Gastrocnemius medialis (tissue), 4 donors: ENCODE data around the gene NUDT9. TPM values are rescaled to one million over a fixed set of nuclear protein-coding genes. Genes with fewer than 3 reads are reported as not detected.

Experiments used
- ATAC-seq, 2 donors: fragments of 150-250 bp; one replicate each; pipeline ENCODE4 v1.9.1; 2016
- DNase-seq, 2 donors: peaks; one replicate each; pipeline ENCODE4 v3.0.0-alpha.2; 2019
- H3K27ac ChIP-seq, 4 donors: fragments of 200-600 bp; sonication (generic); 1 replicate in 1 of 4; 2 replicates in 3 of 4; pipeline ENCODE4 v1.5.1; 2016 to 2018; ENCODE audit warnings: mild to moderate bottlenecking in 2 of 4, moderate library complexity in 1 of 4
- H3K27me3 ChIP-seq, 3 donors: fragments of 200-600 bp; sonication (generic) in 2 of 3; 1 replicate in 1 of 3; 2 replicates in 2 of 3; pipeline versions ENCODE4 v1.5.1 to v1.6.0; 2016 to 2019; ENCODE audit warnings: mild to moderate bottlenecking in 1 of 3, moderate library complexity in 1 of 3
- H3K36me3 ChIP-seq, 2 donors: fragments of 200-600 bp; sonication (generic) in 1 of 2; one replicate each; pipeline ENCODE4 v1.5.1; 2017 to 2018
- H3K4me1 ChIP-seq, 2 donors: fragments of 200-600 bp; sonication (generic) in 1 of 2; one replicate each; pipeline ENCODE4 v1.5.1; 2016 to 2017; ENCODE audit warnings: mild to moderate bottlenecking in 2 of 2
- H3K4me3 ChIP-seq, 4 donors: fragments of 200-600 bp; sonication (generic) in 3 of 4; 1 replicate in 1 of 4; 2 replicates in 3 of 4; pipeline ENCODE4 v1.5.1; 2016 to 2019; ENCODE audit warnings: mild to moderate bottlenecking in 2 of 4
- H3K9me3 ChIP-seq, 3 donors: fragments of 200-600 bp; sonication (generic) in 2 of 3; 1 replicate in 1 of 3; 2 replicates in 2 of 3; pipeline ENCODE4 v1.5.1; 2016 to 2019
- CTCF ChIP-seq, 5 experiments: fragments of 450-650 bp in 3 of 5; fragments of 200-600 bp in 2 of 5; sonication (generic) in 2 of 5; IDR thresholded peaks in 4 of 5; conservative IDR thresholded peaks in 1 of 5; 1 replicate in 4 of 5; 2 replicates in 1 of 5; pipeline ENCODE4 v1.5.1; 2016 to 2019; ENCODE audit warnings: antibody characterized with exemption in 5 of 5, mild to moderate bottlenecking in 3 of 5, moderate library complexity in 3 of 5
- POLR2A ChIP-seq, 2 donors: fragments of 450-650 bp; IDR thresholded peaks; one replicate each; pipeline ENCODE4 v1.6.1; 2017; ENCODE audit warnings: antibody characterized with exemption in 2 of 2, mild to moderate bottlenecking in 2 of 2, moderate library complexity in 2 of 2
- in situ Hi-C, 4 donors: fragments of 200-750 bp; cut with MboI; loops; one replicate each; pipeline versions ENCODE4 v1.15.0 to v1.8.0; 2017; ENCODE audit warnings: low sequenced_read_pairs in 4 of 4
- intact Hi-C: fragments of 100-400 bp; cut with DNase I; formaldehyde crosslinking; loops from one replicate; pipeline ENCODE4 v1.15.1; 2023; ENCODE audit warnings: low total_unique reads
- total RNA-seq, 4 donors: library from RNA; depleted of rRNA; stranded (reverse); fragments of >200 nt; gene quantifications; one replicate each; pipeline versions ENCODE4 v1.1.0 to v1.2.3, GENCODE V29; 2016

Gene NUDT9
- total RNA-seq, 4 donors from 2014 or later, result 13.4 to 16.7 (median 15.8) TPM

- H3K36me3 ChIP-seq, result peaks cover 4 to 24% of the 10 kb centered on the region in 2 donors
- no peak for TF ChIP-seq POLR2A (IDR thresholded peaks at IDR 0.05)
Observed at GRCh38 chr4:87497159-87497558, 74.8 kb downstream of the NUDT9 start.

GRCh38 chr4:87497578-87497977 lies 75.2 kb downstream of the NUDT9 start:
- H3K27ac ChIP-seq, result peak overlapping the region; percentile 44 to 61 (median 56)
- no peaks in the 10 kb centered on the region for H3K9me3 ChIP-seq
- H3K4me3 ChIP-seq, result no peak overlapping the region
- no peaks in the 10 kb centered on the region for H3K27me3 ChIP-seq
- DNase-seq (no peak), ATAC-seq (no peak)
- intact Hi-C loops, result no loop called here
- TF ChIP-seq CTCF (IDR thresholded peaks at IDR 0.05 in 4 of 5, conservative IDR thresholded peaks at IDR 0.05 in 1 of 5) (no peak), POLR2A (IDR thresholded peaks at IDR 0.05) (no peak)
- in situ Hi-C loops, result no loop called here
- peaks cover 4 to 23% of the 10 kb centered on the region in 2 donors for H3K36me3 ChIP-seq
- H3K4me1 ChIP-seq, result peaks cover 0 to 41% of the 10 kb centered on the region in 2 donors

More at GRCh38 chr4:87497159-87497558, 74.8 kb downstream of the NUDT9 start:
- in situ Hi-C loops, result no loop called here
- H3K9me3 ChIP-seq, result no peaks in the 10 kb centered on the region
- H3K27me3 ChIP-seq, result no peaks in the 10 kb centered on the region
- H3K27ac ChIP-seq, result peak overlapping the region; percentile 0 to 61 (median 51)
- H3K4me1 ChIP-seq, result peaks cover 0 to 37% of the 10 kb centered on the region in 2 donors
- no peak for DNase-seq
- H3K4me3 ChIP-seq, result no peak overlapping the region
- no peak for ATAC-seq
- intact Hi-C loops, result no loop called here

GRCh38 chr4:87498446-87498900 lies 76.1 kb downstream of the NUDT9 start:
- in situ Hi-C loops, result no loop called here
- no peak for TF ChIP-seq POLR2A (IDR thresholded peaks at IDR 0.05)
- no peak for TF ChIP-seq CTCF (IDR thresholded peaks at IDR 0.05 in 4 of 5, conservative IDR thresholded peaks at IDR 0.05 in 1 of 5)
- Histone ChIP-seq H3K27me3 (no peaks in the 10 kb centered on the region), H3K4me1 (peaks cover 0 to 39% of the 10 kb centered on the region in 2 donors), H3K4me3 (no peak overlapping the region), H3K27ac (peak overlapping the region; percentile 44 to 61 (median 56)), H3K36me3 (peaks cover 4 to 14% of the 10 kb centered on the region in 2 donors), H3K9me3 (no peaks in the 10 kb centered on the region)
- ATAC-seq, result peak; percentile 15 to 26
- no peak for DNase-seq
- intact Hi-C loops, result no loop called here

- intact Hi-C loops (no loop called here), in situ Hi-C loops (no loop called here)
- TF ChIP-seq CTCF (IDR thresholded peaks at IDR 0.05 in 4 of 5, conservative IDR thresholded peaks at IDR 0.05 in 1 of 5), result no peak
- TF ChIP-seq POLR2A (IDR thresholded peaks at IDR 0.05), result peak in 1 of 2 donors; percentile 2
- H3K4me1 ChIP-seq, result peaks cover 0 to 30% of the 10 kb centered on the region in 2 donors
- ATAC-seq, result peak in 1 of 2 donors; percentile 45
- H3K9me3 ChIP-seq, result no peaks in the 10 kb centered on the region
- H3K27me3 ChIP-seq, result no peaks in the 10 kb centered on the region
- H3K27ac ChIP-seq, result peak overlapping the region; percentile 44 to 61 (median 56)
- no peak for DNase-seq
- no peak overlapping the region for H3K4me3 ChIP-seq
- H3K36me3 ChIP-seq, result peaks cover 0 to 7% of the 10 kb centered on the region in 2 donors
Observed at GRCh38 chr4:87499403-87500091, 77.2 kb downstream of the NUDT9 start.

GRCh38 chr4:87500092-87500462 lies 77.7 kb downstream of the NUDT9 start:
- no peak for TF ChIP-seq CTCF (IDR thresholded peaks at IDR 0.05 in 4 of 5, conservative IDR thresholded peaks at IDR 0.05 in 1 of 5)
- no peak for TF ChIP-seq POLR2A (IDR thresholded peaks at IDR 0.05)
- peaks cover 0 to 7% of the 10 kb centered on the region in 2 donors for H3K36me3 ChIP-seq
- peaks cover 0 to 30% of the 10 kb centered on the region in 2 donors for H3K4me1 ChIP-seq
- H3K9me3 ChIP-seq, result no peaks in the 10 kb centered on the region
- DNase-seq, result no peak
- intact Hi-C loops, result no loop called here
- H3K4me3 ChIP-seq, result no peak overlapping the region
- in situ Hi-C loops, result no loop called here
- no peak for ATAC-seq
- peak overlapping the region; percentile 44 to 61 (median 56) for H3K27ac ChIP-seq
- no peaks in the 10 kb centered on the region for H3K27me3 ChIP-seq
